GM18909 (cell line): Measurements from ENCODE around the gene MEIOB.
"Not testable (repeated sequence)": the region's sequence is repeated elsewhere in the genome, so short reads cannot be mapped to it uniquely, and the experiment has no call there.

Source experiments
- ATAC-seq: cut with Tn5 transposase; IDR thresholded peaks from one replicate; pipeline ENCODE4 v1.9.1; 2021; ENCODE audit warnings: mild to moderate bottlenecking; ENCODE audit not compliant: unreplicated experiment, poor library complexity

MEIOB gene

GRCh38 chr16:1871974-1872635 lies at the start of gene MEIOB:
MEIOB (minus strand) TSS chr16:1872164; CDS start chr16:1868175, 3,989 bp downstream.
- no peak for ATAC-seq

- no peak for ATAC-seq
Measured at GRCh38 chr16:1920727-1921171, 48.8 kb upstream of the MEIOB start.

- not testable (repeated sequence) for ATAC-seq
Measured at GRCh38 chr16:1920122-1920521, 48.2 kb upstream of the MEIOB start.

- no peak for ATAC-seq
Measured at GRCh38 chr16:1919327-1919998, 47.5 kb upstream of the MEIOB start.

GRCh38 chr16:1918351-1919326 lies 46.7 kb upstream of the MEIOB start, which contains the start of gene HS3ST6:
HS3ST6 (minus strand) TSS chr16:1918415; CDS start chr16:1918323, 92 bp downstream.
- no peak for ATAC-seq

- no peak for ATAC-seq
Measured at GRCh38 chr16:1917665-1918350, 45.8 kb upstream of the MEIOB start.

- no peak for ATAC-seq
Measured at GRCh38 chr16:1917056-1917664, 45.2 kb upstream of the MEIOB start.

GRCh38 chr16:1916640-1916990 lies 44.7 kb upstream of the MEIOB start:
- no peak for ATAC-seq

- ATAC-seq, result no peak
Measured at GRCh38 chr16:1915732-1916639, 44.0 kb upstream of the MEIOB start.

- no peak for ATAC-seq
Measured at GRCh38 chr16:1914988-1915387, 43.0 kb upstream of the MEIOB start.

- no peak for ATAC-seq
Measured at GRCh38 chr16:1914084-1914608, 42.2 kb upstream of the MEIOB start.

- no peak for ATAC-seq
Measured at GRCh38 chr16:1913327-1914083, 41.5 kb upstream of the MEIOB start.

- ATAC-seq, result no peak
Measured at GRCh38 chr16:1912215-1912543, 40.2 kb upstream of the MEIOB start.

- ATAC-seq, result no peak
Measured at GRCh38 chr16:1911467-1912214, 39.7 kb upstream of the MEIOB start.

- no peak for ATAC-seq
Measured at GRCh38 chr16:1909561-1910231, 37.7 kb upstream of the MEIOB start.

- no peak for ATAC-seq
Measured at GRCh38 chr16:1908983-1909382, 37.0 kb upstream of the MEIOB start.

GRCh38 chr16:1908184-1908583 lies 36.2 kb upstream of the MEIOB start:
- no peak for ATAC-seq
